AG10803 (cell line): Measurements from ENCODE around the gene SLC39A6.
"Not testable (repeated sequence)": the region's sequence is repeated elsewhere in the genome, so short reads cannot be mapped to it uniquely, and the experiment has no call there.

Source experiments
- DNase-seq: peaks from one replicate; pipeline ENCODE4 v3.0.0; 2010; ENCODE audit warnings: low read depth
- H3K4me3 ChIP-seq: 2 replicates; pipeline ENCODE4 v1.5.1; 2011; ENCODE audit warnings: mild to moderate bottlenecking, low read length, control low read depth
- TF ChIP-seq, protein P1 (sequence below): conservative IDR thresholded peaks from 2 replicates; pipeline ENCODE4 v1.5.1; 2011; ENCODE audit warnings: mild to moderate bottlenecking, low read length, control low read depth, inconsistent platforms

SLC39A6 gene

DNA sequence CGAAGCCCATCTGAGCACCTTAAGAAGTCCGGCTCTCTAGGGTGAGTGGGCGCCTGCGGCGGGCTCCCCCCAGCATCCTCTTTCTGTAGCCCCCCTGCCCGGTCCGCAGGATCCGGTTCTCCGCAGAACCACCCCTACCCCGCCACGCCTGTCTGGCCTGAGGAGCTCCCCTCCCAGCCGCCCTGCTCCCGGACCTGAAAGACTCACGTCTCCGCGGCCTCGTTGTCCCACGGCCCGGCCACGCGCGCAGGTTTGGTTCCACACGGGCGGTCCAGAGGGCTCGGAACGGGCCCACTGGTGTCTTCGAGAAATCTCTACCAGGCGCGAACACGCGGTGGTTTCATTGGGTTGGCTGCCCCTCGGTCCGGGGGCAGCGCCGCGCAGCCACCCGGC lies 237 bp downstream of the SLC39A6 start:
- no peak for DNase-seq
- TF ChIP-seq, protein P1, sequence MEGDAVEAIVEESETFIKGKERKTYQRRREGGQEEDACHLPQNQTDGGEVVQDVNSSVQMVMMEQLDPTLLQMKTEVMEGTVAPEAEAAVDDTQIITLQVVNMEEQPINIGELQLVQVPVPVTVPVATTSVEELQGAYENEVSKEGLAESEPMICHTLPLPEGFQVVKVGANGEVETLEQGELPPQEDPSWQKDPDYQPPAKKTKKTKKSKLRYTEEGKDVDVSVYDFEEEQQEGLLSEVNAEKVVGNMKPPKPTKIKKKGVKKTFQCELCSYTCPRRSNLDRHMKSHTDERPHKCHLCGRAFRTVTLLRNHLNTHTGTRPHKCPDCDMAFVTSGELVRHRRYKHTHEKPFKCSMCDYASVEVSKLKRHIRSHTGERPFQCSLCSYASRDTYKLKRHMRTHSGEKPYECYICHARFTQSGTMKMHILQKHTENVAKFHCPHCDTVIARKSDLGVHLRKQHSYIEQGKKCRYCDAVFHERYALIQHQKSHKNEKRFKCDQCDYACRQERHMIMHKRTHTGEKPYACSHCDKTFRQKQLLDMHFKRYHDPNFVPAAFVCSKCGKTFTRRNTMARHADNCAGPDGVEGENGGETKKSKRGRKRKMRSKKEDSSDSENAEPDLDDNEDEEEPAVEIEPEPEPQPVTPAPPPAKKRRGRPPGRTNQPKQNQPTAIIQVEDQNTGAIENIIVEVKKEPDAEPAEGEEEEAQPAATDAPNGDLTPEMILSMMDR, result no peak
- H3K4me3 ChIP-seq, result peak overlapping the region; percentile 99

DNA sequence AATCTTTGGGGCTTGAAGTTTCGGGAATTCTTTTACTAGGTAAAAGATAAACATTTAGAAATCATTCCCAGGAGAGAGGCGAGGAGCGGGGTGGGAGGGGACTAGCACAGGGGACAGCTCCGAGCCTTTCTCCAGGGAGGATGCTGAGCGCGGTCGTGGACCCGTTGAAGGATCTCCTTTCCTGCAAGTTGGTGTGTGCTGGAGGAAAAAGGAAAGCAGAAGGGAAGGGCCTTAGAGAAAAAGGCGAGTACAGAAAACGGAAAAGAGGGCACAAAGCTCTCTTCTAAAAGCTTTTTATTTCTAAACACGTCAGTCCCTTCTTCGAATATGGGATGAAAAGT lies 640 bp downstream of the SLC39A6 start:
- H3K4me3 ChIP-seq, result peak overlapping the region; percentile 99
- DNase-seq, result peak; percentile 23
- TF ChIP-seq, protein P1, result no peak

DNA sequence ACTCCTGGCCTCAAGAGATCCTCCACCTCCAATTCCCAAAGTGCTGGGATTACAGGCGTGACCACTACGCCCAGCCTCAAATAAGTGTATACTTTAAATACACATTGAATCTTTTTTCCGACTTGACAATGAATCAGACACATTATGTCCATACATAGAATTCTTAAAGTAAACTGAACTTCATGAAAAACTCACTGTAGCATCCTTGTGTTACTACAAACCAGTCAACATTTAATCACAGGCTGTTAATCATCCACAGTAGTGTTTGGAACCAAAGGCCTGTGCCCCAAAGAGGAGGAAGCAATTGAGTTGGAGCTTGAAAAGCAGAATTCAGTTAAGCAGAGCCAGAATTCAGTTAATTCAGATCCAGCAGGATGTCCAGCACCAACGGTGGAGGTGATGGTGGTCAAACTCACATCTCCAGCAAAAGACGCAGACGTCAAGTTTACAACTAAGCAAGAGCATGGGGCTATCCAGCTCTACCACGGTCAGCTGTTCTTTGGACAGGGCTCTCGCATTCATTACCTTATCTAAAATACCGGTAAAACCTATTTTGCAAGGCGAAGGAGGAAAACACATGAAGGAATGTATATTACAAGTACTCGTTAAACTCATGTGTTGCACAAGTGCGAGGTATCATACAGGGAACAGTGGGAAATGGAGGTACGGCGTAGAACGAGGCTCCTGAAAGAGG lies 1.2 kb downstream of the SLC39A6 start:
- DNase-seq, result peak; percentile 2
- H3K4me3 ChIP-seq, result peak overlapping the region; percentile 99
- TF ChIP-seq, protein P1, result no peak

DNA sequence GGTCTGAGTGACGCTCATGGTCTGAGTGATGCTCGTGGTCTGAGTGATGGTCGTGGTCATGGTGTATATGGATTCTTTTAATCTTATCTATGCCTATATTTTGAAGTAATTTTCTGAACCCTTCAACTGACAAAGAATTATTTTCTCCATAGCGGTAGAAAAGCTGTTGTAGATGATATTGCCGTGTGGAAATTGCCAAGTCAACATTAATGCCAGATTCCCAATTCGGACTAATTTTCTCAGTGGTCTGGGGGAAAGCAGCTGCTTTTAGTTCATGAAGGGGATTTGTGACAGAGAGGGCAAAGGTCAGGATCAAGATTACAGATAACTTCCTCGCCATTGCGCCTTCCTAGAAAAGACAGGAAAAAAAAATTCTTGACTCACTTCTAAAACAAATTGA lies 2.5 kb downstream of the SLC39A6 start:
- no peak overlapping the region for H3K4me3 ChIP-seq
- TF ChIP-seq, protein P1, result no peak
- no peak for DNase-seq

DNA sequence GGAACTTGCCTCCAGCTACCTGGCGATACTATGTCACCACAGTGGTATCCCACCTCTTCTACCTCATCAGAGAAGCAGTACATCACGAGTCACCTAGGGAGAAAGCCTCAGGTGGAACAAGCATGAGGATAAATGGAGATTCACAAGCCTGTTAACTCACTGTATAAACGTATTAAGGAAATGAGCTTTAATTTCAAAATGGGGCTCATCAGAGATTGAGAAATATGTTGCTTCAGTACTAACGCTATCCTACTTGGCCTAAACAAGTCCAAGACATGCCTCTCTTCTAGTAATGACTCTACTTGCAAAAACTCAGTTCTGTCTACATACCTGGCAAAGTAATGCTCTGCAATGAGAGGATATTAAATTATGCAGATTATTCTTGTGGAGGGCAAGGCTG lies 4.3 kb downstream of the SLC39A6 start:
- TF ChIP-seq, protein P1, result no peak

DNA sequence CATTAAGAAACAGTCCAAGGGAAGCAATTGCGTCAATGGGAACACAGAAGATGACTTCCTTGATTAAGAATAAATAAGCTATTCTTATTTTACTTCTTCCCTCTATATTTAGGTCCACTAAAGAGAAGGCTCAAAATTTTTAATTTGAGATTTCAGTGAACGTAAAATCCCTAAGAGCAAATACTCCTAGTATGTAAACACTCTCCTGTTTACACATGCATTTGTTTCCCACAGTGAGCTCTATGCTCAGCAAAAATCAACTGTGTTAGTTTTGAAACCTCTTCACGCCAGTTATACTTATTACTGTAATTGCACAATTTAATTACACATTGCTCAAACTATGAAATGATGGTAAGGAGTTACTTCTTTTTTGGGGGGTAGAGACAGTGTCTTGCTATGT lies 8.8 kb downstream of the SLC39A6 start:
- DNase-seq, result no peak
- H3K4me3 ChIP-seq, result no peak overlapping the region
- TF ChIP-seq, protein P1, result no peak

More for the DNA sequence above, 4.3 kb downstream of the SLC39A6 start:
- no peak overlapping the region for H3K4me3 ChIP-seq
- no peak for DNase-seq

DNA sequence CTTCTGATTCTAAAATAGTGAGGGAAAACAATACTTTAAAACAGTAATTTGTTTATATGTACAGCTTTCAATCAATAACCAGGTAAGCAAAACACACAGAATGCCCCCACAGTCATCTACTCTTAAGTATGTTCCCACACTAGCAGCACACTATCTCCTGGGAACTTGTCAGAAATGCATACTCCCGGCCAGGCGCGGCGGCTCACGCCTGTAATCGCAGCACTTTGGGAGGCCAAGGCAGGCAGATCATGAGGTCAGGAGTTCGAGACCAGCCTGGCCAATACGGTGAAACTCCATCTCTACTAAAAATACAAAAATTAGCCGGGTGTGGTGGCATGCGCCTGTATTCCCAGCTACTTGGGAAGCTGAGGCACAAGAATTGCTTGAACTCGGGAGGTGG lies 12.4 kb downstream of the SLC39A6 start:
- not testable (repeated sequence) for H3K4me3 ChIP-seq, DNase-seq

DNA sequence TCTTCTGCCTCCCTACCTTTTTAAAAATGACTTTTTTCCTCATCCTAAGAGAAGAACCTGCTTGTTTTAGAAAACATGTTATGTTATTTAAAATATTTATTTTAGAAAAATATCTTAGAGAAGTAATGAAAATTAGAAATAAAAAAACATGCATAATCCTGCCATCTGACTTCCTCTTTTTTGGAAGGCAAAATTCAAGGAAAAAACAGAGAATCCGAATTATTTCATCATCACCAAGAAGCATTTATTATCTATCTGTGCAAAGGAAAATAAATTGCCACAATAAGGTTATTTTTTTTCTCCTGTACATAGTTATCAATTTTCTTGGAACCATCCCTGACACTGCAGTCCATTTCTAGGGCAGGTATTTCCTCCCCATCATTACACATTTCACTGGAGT lies 14.4 kb downstream of the SLC39A6 start:
- H3K4me3 ChIP-seq, result no peak overlapping the region
- no peak for DNase-seq
- TF ChIP-seq, protein P1, result no peak
